H1 (cell line): ENCODE data around the gene TMEM63A. TPM values are rescaled to one million over a fixed set of nuclear protein-coding genes. Genes with fewer than 3 reads are reported as not detected.
A peak's percentile ranks its signal among the peaks of the same experiment; 100 is the strongest.

Experiments
- ATF2 ChIP-seq: IDR thresholded peaks from 2 replicates; pipeline ENCODE4 v1.6.1; 2012; ENCODE audit warnings: low read length, inconsistent platforms
- BCL11A ChIP-seq, 2 experiments: IDR thresholded peaks; one replicate each; pipeline ENCODE4 v1.6.1; 2011; ENCODE audit warnings: low read depth in 2 of 2, low read length in 2 of 2, mild to moderate bottlenecking in 2 of 2
- CHD7 ChIP-seq: fragments of 300-600 bp; sonication (generic); IDR thresholded peaks from 2 replicates; pipeline ENCODE4 v1.7.1; 2012; ENCODE audit warnings: low read length, moderate library complexity, mild to moderate bottlenecking, inconsistent platforms; ENCODE audit not compliant: insufficient replicate concordance
- E2F6 ChIP-seq: IDR thresholded peaks from 2 replicates; pipeline ENCODE4 v1.6.1; 2012; ENCODE audit warnings: inconsistent platforms
- NANOG ChIP-seq: IDR thresholded peaks from 2 replicates; pipeline ENCODE4 v1.6.1; 2011; ENCODE audit warnings: low read length, low read depth, mild to moderate bottlenecking, inconsistent platforms; ENCODE audit not compliant: insufficient read depth, poor library complexity, severe bottlenecking
- POU5F1 ChIP-seq: IDR thresholded peaks from 2 replicates; pipeline ENCODE4 v1.6.1; 2011; ENCODE audit warnings: low read depth, mild to moderate bottlenecking, low read length, moderate library complexity
- RAD21 ChIP-seq, 2 experiments: IDR thresholded peaks in 1 of 2; conservative IDR thresholded peaks in 1 of 2; 2 replicates each; pipeline ENCODE4 v1.6.1; 2011; ENCODE audit warnings: low read depth in 2 of 2, low read length in 2 of 2, improper control_type of control experiment in 1 of 2, inconsistent platforms in 1 of 2, mild to moderate bottlenecking in 1 of 2, moderate library complexity in 1 of 2
- polyA plus RNA-seq, 7 experiments: library from polyadenylated mRNA; depleted of rRNA in 3 of 7; stranded (reverse) in 5 of 7; unstranded in 2 of 7; fragments of >200 nt in 5 of 7; fragments of 200-250 nt in 2 of 7; gene quantifications; 1 replicate in 5 of 7; 2 replicates in 1 of 7; 4 replicates in 1 of 7; pipeline versions ENCODE4 v1.2.1 to v1.2.3, GENCODE V29; 2011 to 2013; ENCODE audit warnings: missing spikeins in 2 of 7, mixed read lengths in 2 of 7
- total RNA-seq: library from RNA; stranded (reverse); fragmentation: NEBNext Ultra II Directional; extraction: Animal tissue kit (Norgen Biotek cat#: 25700); gene quantifications from 2 replicates; pipeline ENCODE4 v1.2.1, GENCODE V29; 2021

TMEM63A gene
- total and polyA plus RNA-seq, 2 of the 8 experiments (the other 6 are each of a cell fraction or from before 2014, with no cell fraction given) = 26.1 to 55.4 TPM

- no peak for TF ChIP-seq CHD7
- no peak for TF ChIP-seq ATF2
- TF ChIP-seq POU5F1 = no peak
- TF ChIP-seq RAD21 (IDR thresholded peaks at IDR 0.05 in 1 of 2, conservative IDR thresholded peaks at IDR 0.05 in 1 of 2; ENCODE audit: low read depth in 2 of 2, low read length in 2 of 2) = peak; percentile 93 to 96
- no peak for TF ChIP-seq NANOG
- TF ChIP-seq BCL11A (IDR thresholded peaks at IDR 0.05; ENCODE audit: low read depth in 2 of 2, low read length in 2 of 2) = no peak
- no peak for TF ChIP-seq E2F6
Measured at GRCh38 chr1:225845571-225846259, 36.5 kb downstream of the TMEM63A start (continued).
